MG63 (cell line): ENCODE results near the gene TPTE2. TPM values are rescaled to one million over a fixed set of nuclear protein-coding genes. Genes with fewer than 3 reads are reported as not detected.
"Not testable (repeated sequence)": the region's sequence is repeated elsewhere in the genome, so short reads cannot be mapped to it uniquely, and the experiment has no call there.

ENCODE experiments used
- DNase-seq: peaks from one replicate; pipeline ENCODE4 v3.0.0-alpha.2; 2020
- H3K27me3 ChIP-seq: fragments of 250-450 bp; sonication (Bioruptor Pico); 2 replicates; pipeline ENCODE4 v1.5.1; 2020; ENCODE audit warnings: mild to moderate bottlenecking, moderate library complexity
- H3K36me3 ChIP-seq: fragments of 250-450 bp; sonication (Bioruptor Pico); 2 replicates; pipeline ENCODE4 v1.5.1; 2020; ENCODE audit warnings: mild to moderate bottlenecking, moderate library complexity
- H3K4me3 ChIP-seq: fragments of 250-450 bp; sonication (Bioruptor Pico); 2 replicates; pipeline ENCODE4 v1.5.1; 2020; ENCODE audit warnings: mild to moderate bottlenecking, moderate library complexity
- H3K9me3 ChIP-seq: fragments of 250-450 bp; sonication (Bioruptor Pico); 2 replicates; pipeline ENCODE4 v1.5.1; 2020; ENCODE audit warnings: mild to moderate bottlenecking, moderate library complexity
- total RNA-seq: library from RNA; depleted of rRNA; stranded (reverse); fragments of >200 nt; shearing (Covaris generic); gene quantifications from 2 replicates; pipeline ENCODE4 v1.2.3, GENCODE V29; 2014; ENCODE audit warnings: low replicate concordance; rRNA removed

The TPTE2 gene
- total RNA-seq, result not detected in 2 replicates

DNA sequence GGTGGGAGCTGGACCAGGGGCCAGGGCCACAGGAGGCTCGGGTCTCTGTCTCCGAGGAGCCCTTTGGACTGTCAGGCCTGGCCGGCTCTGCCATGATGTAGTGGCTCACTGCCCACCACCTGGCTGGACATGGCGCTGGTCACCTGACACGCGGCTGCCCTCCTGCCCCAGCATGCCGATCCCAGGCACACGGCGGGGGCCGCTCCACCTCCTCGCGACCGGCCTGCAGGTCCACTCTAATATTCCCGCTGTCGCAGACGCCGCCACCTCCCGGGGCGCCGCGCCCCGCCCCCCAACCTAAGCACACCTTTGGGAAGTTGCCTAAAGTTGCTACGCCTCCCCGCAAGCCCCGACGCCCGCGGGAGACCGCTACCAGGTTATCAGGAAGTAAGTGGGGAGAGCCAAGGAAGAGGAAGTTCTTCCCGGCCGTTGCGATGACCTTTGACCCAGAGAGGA, at the start of gene TPTE2:
TPTE2 (minus strand) TSS at position 406 of the 456 bp plus-strand sequence. CDS start 58,298 bp downstream, outside the sequence.
- DNase-seq, H3K4me3 ChIP-seq, H3K9me3 ChIP-seq, H3K36me3 ChIP-seq, H3K27me3 ChIP-seq: not testable (repeated sequence)

DNA sequence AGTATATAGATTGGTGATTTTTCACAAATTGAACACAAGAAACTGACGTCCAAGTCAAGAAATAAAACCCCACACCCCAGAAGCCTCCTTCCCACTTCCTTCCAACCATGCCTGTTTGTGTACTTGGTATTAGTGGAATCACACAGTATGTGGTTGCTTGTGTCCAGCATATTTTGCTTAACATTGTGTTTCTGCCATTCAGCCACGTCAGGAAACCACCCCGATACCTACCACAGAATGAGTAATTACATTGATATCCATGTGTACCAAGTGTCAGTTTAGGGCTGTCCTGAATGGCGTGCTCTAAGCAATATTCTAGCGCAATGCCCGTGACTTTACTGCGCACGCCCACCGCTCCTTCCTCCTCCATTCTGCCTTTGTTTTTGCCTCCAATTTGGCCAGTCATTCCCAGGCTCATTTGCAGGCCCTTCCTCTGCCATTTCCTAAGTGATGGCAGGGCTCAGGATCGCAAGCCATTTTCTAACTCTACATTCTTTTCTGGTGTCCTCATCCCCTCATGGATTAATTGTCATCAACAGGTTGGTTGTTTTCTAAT, 46.3 kb upstream of the TPTE2 start:
- Histone ChIP-seq H3K36me3 (peaks cover 50% of the 10 kb centered on the region), H3K9me3 (peaks cover 2% of the 10 kb centered on the region; the same call in 1 of the 2 replicates), H3K4me3 (no peak overlapping the region), H3K27me3 (no peaks in the 10 kb centered on the region)
- no peak for DNase-seq

DNA sequence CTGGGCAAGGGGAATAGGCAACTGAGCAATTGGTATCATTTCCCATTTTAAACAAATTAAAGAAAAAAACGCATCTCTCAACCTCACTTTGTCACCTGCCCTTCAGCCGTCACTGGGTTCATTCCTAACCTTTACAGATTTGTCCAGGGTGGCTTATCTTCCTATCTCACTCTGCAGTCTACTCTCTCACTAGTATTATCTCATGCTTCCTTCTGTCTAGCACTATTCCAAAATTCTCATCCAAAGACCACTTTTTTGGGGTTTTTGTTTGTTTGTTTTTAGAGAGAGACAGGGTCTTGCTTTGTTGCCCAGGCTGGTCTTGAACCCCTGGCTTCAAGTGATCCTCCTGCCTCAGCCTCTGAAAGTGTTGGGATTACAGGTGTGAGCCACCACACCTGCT, 45.4 kb upstream of the TPTE2 start:
- peaks cover 45% of the 10 kb centered on the region for H3K36me3 ChIP-seq
- H3K27me3 ChIP-seq, result no peaks in the 10 kb centered on the region
- DNase-seq, result no peak
- H3K4me3 ChIP-seq, result no peak overlapping the region
- H3K9me3 ChIP-seq, result peaks cover 2% of the 10 kb centered on the region; the same call in 1 of the 2 replicates

DNA sequence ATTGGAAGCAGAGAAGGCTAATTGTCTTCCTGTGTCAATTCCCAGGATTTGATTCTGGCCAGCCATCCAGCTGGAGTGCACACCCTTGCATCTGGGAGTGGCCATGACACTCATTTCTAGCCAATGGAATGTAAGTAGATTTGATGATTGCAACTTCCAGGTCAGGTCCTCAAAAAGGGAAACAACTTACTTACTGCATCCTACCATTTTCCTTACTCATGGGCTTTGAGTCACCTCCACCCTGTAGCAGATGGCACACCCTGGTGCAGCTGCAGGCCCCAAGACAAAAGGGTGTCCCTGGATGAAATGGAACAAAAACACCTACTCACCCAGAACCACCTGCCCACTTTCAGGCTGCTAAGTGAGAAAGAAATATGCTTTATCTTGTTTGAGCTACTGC, 44.8 kb upstream of the TPTE2 start:
- Histone ChIP-seq H3K9me3 (no peaks in the 10 kb centered on the region), H3K36me3 (peaks cover 40% of the 10 kb centered on the region), H3K27me3 (no peaks in the 10 kb centered on the region), H3K4me3 (no peak overlapping the region)
- no peak for DNase-seq

GRCh38 chr13:19605161-19605955, 44.0 kb upstream of the TPTE2 start:
- Histone ChIP-seq H3K27me3 (no peaks in the 10 kb centered on the region), H3K4me3 (no peak overlapping the region), H3K9me3 (no peaks in the 10 kb centered on the region), H3K36me3 (peaks cover 40% of the 10 kb centered on the region)
- no peak for DNase-seq

DNA sequence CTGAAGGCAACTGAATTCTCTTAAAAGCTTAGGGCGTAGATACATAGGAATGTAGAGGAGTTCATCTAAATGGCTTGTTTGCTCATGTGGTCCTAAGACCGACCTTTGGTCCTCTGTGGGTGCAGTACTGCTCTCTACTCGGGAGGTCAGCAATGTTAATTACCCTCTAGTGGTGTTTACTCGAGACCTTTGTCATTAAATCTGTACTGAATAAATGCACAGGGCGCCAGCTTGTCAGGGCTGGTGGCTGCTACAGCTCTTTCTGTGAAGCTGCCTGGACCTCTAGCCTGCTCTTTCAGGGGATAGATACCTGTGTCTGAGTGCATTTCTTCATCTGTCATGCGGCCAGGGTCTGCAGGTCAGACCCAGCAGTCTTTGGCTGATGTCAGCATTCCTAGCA, 43.0 kb upstream of the TPTE2 start:
- H3K27me3 ChIP-seq, result no peaks in the 10 kb centered on the region

DNA sequence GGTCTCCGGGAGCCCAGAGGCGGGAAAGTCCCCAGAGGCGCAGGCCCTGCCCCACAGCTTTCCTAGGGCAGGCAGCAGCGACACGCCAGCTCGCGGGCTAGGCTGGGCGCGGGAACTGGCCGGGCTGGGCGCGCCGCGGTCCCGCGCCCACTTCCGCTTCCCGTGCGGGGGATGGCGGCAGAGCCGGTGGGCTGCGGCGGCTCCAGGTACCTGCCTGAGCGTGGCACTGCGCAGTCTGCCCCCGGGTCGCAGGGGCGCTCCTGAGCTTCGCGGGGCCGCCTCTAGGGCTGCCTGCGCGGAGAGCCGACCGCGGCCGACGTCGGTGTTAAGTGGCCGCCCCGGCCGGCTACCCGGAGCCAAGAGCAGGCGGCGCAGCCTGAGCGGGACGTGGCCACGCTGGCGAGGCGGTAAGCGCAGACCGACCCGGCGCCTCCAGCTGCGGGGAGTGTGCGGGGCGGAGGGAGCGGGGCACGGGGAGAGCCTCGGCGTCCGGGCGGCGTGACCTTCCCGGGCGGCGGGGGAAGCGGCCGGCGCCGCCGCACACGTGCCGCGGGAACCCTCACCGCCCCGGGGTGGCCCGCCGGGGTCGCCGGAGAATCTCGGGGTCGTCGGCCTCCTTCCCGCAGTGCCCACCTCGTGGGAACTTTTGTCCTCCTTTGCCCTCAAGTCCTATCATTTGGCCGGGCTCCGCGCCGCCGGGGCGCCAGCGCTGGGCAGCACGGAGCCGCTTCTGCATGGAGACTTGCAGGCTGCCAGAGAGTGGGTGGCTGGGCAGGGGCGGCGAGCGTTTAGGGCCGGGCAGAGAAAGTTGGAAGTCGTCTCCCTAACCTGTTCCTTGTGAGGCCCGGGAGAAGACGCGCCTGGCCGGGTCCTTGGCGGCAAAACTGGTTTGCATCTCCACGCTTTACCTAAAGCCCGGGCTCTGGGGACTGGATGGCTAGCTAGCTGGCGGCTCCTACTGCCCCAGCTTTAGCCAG, 40.7 kb upstream of the TPTE2 start:
- Histone ChIP-seq H3K4me3 (peak overlapping the region; percentile 79), H3K9me3 (no peaks in the 10 kb centered on the region), H3K27me3 (no peaks in the 10 kb centered on the region), H3K36me3 (peaks cover 32% of the 10 kb centered on the region)
- DNase-seq, result peak; percentile 66

More for the DNA sequence above, 43.0 kb upstream of the TPTE2 start:
- no peak for DNase-seq
- H3K4me3 ChIP-seq, result no peak overlapping the region
- peaks cover 40% of the 10 kb centered on the region for H3K36me3 ChIP-seq
- H3K9me3 ChIP-seq, result no peaks in the 10 kb centered on the region

- DNase-seq, result peak; percentile 39
These were observed 36.2 kb upstream of the TPTE2 start for GRCh38 chr13:19597523-19597922.

DNA sequence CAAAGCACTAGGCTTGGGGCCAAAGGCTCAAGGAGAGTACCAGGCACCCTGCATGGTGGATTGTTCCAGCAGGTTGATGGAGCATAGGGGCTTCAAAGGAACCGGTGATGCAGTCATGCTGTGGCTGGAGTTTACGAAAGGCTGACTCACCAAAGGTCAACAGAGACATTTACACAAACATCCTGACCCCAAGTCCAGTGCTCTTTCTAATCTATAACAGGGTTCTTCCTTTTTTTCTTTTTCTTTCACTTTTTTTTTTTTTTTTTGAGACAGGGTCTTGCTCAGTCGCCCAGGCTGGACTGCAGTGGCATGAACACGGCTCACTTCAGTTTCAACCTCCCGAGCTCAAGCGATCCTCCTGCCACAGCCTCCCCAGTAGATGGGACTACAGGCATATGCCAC, 35.6 kb upstream of the TPTE2 start:
- peak; percentile 57 for DNase-seq
- no peaks in the 10 kb centered on the region for H3K36me3 ChIP-seq
- H3K4me3 ChIP-seq, result no peak overlapping the region
- no peaks in the 10 kb centered on the region for H3K27me3 ChIP-seq
- H3K9me3 ChIP-seq, result no peaks in the 10 kb centered on the region

More at GRCh38 chr13:19597523-19597922, 36.2 kb upstream of the TPTE2 start:
- Histone ChIP-seq H3K9me3 (no peaks in the 10 kb centered on the region), H3K4me3 (no peak overlapping the region), H3K36me3 (no peaks in the 10 kb centered on the region), H3K27me3 (no peaks in the 10 kb centered on the region)

DNA sequence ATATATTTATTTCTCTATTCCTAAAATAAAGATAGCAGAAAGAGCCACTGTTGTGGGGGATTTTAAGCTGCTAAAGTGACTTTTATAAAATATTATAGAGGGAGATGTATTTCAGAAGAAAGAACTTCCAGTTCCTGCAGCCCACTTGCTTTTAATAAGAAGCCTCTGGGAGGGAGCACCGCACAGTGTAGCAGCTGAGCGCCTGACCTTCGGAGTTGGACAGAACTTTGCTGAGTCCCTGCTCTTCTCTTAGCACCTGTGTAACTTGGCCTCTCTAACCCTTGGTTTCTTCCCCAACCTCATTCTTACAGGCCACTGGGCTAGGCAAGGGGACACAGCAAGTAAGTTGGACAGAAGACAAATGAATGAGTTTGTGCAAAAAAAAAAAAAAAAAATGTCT, 34.8 kb upstream of the TPTE2 start:
- H3K36me3 ChIP-seq, result no peaks in the 10 kb centered on the region
- H3K27me3 ChIP-seq, result no peaks in the 10 kb centered on the region
- no peak overlapping the region for H3K4me3 ChIP-seq
- DNase-seq, result no peak
- no peaks in the 10 kb centered on the region for H3K9me3 ChIP-seq

GRCh38 chr13:19592657-19593180, 31.4 kb upstream of the TPTE2 start:
- no peaks in the 10 kb centered on the region for H3K27me3 ChIP-seq
- H3K9me3 ChIP-seq, result no peaks in the 10 kb centered on the region
- no peak for DNase-seq
- no peaks in the 10 kb centered on the region for H3K36me3 ChIP-seq
- H3K4me3 ChIP-seq, result no peak overlapping the region

DNA sequence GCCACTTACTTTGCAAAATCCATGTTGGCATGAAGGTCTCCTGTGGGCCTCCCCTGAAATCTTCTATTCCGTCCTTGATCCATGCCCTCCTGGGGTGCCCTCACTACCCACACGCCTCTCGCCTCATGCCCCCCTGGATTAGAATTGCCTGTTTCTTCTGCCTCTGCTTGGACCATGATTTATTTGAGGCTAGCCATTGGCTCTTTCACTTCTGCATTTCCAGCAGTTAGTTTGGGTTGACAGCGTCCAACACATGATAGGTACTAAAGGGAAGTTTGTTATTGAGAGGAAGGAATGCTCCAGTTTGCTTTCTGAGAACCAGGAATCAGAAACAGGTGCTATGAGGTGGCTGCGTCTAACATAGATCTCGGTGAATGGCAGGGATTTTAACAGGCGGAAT, 30.5 kb upstream of the TPTE2 start:
- no peak for DNase-seq
- H3K9me3 ChIP-seq, result no peaks in the 10 kb centered on the region
- H3K27me3 ChIP-seq, result no peaks in the 10 kb centered on the region
- H3K36me3 ChIP-seq, result no peaks in the 10 kb centered on the region
- H3K4me3 ChIP-seq, result no peak overlapping the region

DNA sequence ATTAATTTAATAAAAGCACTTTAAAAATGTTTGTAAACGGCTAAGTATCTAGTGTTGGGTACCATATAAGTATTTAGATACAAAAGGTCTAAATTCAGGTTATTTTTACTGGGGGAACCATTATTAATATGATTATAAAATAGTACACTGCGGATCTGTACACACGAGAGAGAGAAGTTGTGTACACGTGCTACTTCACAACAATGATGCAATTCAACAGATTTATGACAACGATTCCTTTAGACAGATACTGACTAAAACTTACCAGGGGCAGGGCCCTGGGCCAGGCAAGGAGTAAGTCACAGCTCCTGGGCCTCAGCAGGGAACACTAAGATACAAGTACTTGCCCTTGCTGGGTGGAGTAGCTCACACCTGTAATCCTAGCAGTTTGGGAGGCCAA, 29.1 kb upstream of the TPTE2 start:
- H3K4me3 ChIP-seq, result no peak overlapping the region
- H3K27me3 ChIP-seq, result no peaks in the 10 kb centered on the region
- no peak for DNase-seq
- H3K9me3 ChIP-seq, result no peaks in the 10 kb centered on the region
- H3K36me3 ChIP-seq, result no peaks in the 10 kb centered on the region

GRCh38 chr13:19589312-19589711, 28.0 kb upstream of the TPTE2 start:
- DNase-seq, result no peak
- Histone ChIP-seq H3K27me3 (no peaks in the 10 kb centered on the region), H3K36me3 (no peaks in the 10 kb centered on the region), H3K9me3 (no peaks in the 10 kb centered on the region), H3K4me3 (no peak overlapping the region)

GRCh38 chr13:19587635-19588300, 26.4 kb upstream of the TPTE2 start:
- Histone ChIP-seq H3K27me3 (peaks cover 2% of the 10 kb centered on the region; the same call in 1 of the 2 replicates), H3K36me3 (no peaks in the 10 kb centered on the region), H3K9me3 (no peaks in the 10 kb centered on the region), H3K4me3 (no peak overlapping the region)
- no peak for DNase-seq
